NCI-H2107 treated with DMSO at 0.1 percent for 48 hours (cell line): ENCODE results near the gene CCSER2.
"Not testable (repeated sequence)": the region's sequence is repeated elsewhere in the genome, so short reads cannot be mapped to it uniquely, and the experiment has no call there.

Experiments used
- DNase-seq: peaks from one replicate; lab custom pipeline; 2025; ENCODE audit not compliant: unreplicated experiment; lab: John Stamatoyannopoulos, UW

The CCSER2 gene

DNA sequence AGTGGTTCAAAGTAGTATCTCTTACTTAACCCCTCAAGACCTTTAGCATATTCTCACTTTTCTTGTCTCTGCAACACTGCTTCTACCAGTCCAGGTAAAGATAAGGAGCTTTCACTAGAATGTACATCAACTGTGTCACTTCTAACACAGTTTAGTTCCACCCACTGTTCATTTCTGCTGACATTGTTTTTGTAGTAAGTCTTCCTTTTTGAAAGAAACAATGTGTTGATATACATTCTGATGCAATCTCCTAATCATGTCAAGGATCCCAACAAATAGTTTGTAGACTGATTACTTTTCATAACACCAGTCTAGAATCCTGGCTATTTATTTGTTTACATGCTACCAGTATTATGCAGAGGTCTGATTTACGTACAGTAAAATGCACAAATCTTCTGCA, 47.5 kb downstream of the CCSER2 start:
- DNase-seq, result no peak

DNA sequence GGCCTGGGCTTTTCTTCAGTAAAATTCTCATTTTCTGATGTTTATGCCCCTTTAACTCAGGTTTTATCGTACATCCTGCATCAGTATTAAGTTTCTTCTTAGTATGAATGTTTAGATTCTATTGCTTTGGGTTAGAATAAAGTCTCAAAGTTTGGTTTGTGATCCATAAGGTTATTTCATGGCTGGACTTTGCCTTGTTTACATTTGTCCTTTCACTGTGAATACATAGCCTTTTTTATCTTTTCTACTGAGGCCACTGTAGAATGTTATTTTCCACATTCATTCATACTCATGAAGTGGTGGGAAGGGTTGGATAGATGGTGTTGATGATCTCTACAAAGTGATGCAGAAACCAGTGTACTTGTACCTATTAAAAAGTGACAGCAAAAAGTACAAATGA, 59.8 kb downstream of the CCSER2 start:
- no peak for DNase-seq

DNA sequence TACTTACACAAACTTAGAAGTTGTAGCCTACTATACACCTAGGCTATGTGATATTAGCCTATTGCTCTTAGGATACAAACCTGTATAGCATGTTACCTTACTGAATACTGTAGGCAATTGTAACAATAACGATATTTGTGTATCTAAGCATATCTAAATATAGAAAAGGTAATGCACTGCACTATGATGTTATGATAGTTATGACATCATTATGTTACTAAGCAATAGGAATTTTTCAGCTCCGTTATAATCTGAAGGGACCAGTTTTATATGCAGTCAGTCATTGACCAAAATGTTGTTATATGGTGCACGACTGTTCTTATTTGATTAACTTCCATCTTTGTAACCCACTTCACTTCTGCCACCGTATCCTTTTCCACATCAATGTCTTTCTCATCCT, 62.0 kb downstream of the CCSER2 start:
- no peak for DNase-seq

DNA sequence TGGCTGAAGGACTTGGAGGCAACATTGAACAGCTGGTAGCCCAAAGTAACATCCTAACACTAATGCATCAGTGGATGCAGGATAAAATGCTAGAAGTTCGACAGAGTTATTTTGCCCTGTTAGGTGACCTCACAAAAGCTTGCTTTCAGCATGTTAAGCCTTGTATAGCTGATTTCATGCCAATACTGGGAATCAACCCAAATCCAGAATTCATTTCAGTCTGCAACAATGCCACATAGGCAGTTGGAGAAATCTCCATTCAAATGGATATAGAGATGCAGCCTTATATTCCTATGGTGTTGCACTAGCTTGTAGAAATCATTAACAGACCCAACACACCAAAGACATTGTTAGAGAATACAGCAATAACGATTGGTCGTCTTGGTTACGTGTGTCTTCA, 62.9 kb downstream of the CCSER2 start:
- DNase-seq, result no peak

DNA sequence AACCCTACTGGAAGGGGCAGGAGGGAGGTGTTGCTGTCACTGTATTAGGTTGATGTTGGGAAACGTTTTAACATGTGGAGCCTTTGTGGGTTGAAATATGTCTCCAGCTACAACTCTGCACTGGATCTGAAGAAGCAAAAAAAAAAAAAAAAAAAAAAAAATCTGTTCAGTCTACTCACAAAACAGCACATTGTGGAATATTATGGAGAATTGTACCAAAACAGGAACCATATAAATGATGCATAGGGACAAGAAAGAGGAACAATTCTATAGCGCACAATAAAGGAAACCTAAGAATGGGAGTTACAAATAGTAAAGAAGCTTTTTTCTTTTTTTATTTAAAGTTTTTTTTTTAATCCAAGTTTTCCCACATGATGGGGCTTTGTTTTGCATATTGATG, 63.8 kb downstream of the CCSER2 start:
- no peak for DNase-seq

DNA sequence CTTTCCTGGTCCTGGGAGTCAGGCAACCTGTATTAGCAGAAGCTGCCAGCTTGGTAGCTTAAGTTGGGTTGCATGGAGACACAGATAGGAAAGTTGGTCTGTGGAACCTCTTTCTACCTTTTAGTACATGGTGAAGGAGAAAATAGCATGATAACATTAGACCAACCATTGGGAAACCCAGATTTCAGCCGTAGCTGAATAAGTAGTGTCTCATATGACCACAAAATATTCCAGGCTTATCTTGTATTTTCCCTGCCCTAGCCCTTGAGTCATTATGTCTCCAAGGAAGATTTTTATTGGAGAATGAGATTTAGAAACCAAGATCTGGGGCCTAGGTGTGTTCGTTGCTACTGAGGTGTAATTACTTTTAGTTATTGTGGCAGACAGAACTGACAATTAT, 67.2 kb downstream of the CCSER2 start:
- no peak for DNase-seq

DNA sequence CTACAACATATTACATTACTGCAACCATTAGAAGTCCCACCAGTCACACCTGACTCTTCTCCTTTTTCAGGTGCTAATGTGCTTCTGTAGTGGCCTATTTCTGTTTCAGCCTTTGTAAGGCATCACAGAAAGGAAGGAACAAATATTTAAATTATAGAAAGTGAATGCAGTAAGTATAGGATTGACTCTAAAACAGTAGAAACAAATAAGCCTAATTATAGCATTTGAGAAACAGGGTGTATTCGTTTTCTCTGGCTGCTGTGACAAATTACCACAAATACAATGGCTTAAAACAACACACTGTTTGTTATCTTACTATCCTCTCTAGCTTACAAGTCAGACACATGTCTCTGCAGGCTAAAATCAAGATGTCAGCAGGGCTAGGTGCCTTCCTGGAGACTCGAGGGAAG, 69.4 kb downstream of the CCSER2 start:
- DNase-seq, result no peak

DNA sequence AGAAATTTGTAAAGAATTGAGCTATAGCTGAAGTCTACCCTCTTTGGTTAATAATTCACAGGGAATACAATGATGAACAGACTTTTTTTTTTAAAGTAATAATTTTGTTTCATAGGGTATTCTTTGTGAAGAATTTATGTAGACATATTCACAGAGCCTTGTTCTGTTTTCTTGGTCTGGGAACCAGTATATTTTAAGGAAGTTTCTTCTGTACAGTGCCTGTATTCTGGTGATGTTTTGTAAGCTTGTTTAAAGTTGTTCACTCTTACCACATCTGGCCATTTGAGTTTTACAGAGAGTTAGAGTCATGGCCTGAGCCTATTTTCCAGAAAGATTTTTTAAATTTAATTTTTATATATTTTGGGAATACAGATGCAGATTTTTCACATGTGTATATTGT, 70.3 kb downstream of the CCSER2 start:
- no peak for DNase-seq

DNA sequence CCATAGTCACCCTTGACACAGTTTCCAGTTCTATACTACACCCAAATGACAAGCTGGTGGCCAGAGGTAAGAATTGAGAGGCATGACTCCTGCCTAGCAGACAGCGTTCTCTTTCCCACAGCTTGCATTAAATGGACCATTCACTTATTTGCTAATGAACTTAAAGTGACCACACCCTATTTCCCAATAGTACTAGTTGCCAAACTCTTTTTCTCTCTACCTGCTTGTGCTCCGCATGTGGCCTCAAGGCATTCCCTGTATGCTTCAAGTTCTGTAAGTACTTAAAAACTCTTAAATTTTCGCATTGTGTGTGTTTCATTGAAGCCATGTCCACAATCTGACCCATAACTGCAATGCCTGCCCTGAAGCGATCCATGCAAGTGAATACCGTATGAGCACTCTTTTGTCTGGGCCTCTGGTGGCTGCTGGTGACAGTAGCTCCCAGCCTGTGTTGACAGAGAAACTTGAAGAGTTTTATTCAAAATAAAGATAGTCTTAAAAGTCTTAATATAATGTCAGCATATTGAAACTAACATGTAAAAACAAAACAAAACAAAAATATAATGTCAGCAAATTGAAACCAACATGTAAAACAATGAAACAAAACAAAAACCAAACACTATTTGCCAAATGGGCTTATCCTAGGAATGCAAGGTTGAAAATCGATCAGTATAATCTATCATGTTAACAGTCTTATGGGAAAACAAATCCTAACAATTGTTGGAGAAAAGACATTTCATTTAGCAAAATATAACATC, 73.6 kb downstream of the CCSER2 start:
- no peak for DNase-seq

DNA sequence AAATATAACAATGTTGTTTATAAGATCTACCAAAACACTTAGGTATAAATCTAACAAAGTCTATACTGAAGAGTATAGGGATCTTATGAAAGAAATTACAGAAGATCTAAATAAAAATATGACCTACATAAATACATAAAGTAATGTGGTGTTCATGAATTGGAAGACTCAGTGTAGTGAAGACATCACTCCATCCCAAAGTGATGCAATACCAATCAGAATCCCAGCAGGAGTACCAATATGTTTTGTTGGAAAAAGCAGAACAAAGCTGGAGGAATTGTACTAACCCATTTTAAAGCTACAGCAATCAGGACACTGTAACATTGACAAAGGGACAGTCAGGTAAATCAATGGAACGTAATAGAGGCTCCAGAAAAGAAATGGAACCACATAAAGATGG, 76.4 kb downstream of the CCSER2 start:
- DNase-seq, result no peak

DNA sequence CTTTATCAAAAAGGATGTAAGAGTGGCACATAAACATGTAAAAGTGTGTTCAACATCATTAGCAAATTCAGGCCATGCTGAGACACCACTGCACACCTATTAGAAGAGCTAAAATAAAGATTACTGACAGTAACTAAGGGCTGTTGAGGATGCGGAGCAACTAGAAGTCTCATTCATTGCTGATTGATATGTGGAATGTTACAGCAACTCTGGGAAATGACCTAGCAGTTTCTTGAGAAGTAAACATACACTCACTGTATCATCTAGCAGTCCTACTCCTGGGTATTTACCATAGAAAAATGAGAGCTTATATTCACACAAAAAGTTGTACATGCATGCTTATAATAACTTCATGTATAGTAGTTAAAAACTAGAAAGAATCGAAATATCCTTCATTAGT, 77.3 kb downstream of the CCSER2 start:
- DNase-seq, result no peak

DNA sequence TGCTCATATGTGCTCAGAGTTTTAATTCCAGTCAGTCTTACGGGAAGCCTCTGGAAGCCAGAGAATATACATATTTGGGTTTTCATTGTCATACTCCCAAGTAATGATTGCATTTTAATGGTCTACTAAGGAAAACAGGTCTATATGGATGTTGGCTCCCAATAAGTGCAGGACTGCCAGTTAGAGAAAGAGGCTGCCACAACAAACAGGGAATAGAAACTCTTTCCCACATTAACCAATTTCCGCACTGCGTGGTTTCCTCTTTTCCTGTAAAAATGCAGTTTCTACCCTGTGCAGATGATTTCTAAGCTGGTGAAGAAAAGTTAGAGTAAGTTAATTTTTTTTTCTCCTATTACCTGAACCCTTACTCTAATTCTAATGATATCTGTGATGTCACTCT, 78.2 kb downstream of the CCSER2 start:
- no peak for DNase-seq

DNA sequence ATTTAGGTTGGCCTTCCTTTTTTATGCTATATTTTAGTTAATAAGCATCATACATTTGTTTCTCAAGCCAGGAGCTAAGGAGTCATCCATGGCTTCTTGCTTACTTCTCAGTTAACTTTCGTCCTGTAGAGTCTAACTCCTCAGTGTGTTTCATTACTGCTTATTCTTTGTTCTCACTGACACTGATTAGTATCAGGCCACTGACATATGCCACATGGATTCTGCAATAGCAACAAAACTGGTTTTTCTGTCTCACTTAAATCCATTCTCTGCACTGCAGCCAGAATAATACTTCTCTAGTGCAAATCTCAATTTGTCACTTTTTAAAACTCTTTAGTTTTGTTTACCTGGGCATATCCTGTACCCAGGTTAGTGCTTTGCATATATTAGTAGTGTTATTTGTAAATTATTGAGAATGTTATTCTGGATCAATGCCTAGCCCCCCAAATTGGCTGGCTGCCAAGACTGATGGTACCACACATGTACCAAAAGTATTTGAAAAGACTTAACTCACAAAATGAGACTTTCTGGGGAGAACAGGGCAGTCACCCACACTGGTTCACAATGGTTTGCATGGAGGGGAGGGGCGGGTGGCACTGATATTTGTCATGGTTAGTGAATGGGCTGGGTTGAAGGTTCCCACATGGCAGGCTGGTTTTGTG, 79.1 kb downstream of the CCSER2 start:
- no peak for DNase-seq

DNA sequence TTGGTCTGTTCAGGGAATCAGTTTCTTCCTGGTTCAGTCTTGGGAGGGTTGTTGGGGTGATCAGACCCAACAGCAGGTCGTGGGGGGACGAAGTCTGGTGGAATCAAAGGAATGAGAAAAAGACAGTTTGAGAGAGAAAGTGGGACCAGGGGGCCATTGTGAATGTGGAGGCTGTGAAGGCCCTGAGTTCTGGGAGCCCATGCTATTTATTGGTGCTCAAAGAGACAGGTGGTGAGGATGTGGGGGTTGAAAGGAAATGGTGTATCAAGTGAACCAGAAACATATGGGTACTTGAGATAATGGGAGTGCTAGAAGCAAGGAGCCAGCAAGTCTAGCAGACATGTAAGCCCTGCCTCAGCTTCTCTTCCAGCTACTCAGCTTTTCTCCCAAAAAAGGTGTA, 84.1 kb downstream of the CCSER2 start:
- no peak for DNase-seq

DNA sequence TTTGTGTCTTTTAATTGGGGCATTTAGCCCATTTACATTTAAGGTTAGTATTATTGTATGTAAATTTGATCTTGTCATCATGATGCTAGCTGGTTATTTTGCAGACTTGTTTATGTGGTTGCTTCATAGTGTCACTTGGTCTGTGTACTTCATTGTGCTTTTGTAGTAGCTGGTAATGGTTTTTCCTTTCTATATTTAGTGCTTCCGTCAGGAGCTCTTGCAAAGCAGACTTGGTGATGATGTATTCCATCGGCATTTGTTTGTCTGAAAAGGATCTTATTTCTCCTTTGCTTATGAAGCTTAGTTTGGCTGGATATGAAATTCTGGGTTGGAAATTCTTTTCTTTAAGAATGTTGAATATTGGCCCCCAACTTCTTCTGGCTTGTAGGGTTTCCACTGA, 85.7 kb downstream of the CCSER2 start:
- not testable (repeated sequence) for DNase-seq

DNA sequence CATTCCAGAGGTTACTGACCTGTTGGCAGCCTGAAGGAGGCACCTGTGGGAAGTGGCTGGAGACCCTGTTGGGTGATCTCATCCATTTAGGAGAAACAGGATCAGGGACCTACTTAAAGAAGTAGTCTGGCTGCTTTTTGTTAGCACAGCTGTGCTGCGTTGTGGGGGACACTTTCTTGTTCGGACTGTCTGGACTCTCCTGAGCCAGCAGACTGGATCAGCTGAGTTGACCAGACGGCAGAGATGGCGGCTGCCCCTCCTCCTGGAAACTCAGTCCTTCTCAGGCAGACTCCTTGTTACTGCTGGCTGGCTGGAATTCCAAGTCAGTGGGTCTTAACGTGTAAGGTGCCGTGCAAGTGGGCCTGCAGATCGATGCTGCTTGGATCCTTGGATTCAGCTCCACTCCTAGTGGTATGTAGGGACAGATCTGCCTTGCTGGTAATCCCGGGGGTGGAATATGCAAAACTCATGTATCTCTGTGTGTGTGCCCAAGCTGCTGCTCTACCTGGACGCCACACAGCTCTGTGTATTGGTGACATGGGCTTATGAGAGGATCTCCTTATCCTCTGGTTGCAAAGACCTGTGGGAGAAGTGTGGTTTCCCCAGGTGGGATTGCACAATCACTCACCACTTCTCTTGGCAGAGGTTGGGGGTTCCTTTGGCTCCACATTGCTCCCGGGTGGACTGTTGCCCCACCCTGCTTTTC, 87.3 kb downstream of the CCSER2 start:
- DNase-seq, result no peak

DNA sequence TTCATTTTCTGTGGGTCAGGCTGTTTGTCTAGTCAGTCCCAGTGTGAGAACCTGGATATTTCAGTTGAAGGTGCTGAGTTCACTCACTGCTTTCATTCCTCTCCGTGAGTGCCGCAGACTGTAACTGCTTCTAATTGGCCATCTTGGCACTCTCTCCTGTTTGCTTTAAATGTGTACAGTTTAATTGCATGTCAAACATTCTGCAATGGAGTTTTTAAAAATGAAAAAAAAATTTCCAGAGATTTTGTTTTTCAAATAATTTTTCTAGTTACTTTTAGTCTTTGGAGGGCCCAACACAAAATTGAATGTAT, 87.8 kb downstream of the CCSER2 start:
- no peak for DNase-seq

DNA sequence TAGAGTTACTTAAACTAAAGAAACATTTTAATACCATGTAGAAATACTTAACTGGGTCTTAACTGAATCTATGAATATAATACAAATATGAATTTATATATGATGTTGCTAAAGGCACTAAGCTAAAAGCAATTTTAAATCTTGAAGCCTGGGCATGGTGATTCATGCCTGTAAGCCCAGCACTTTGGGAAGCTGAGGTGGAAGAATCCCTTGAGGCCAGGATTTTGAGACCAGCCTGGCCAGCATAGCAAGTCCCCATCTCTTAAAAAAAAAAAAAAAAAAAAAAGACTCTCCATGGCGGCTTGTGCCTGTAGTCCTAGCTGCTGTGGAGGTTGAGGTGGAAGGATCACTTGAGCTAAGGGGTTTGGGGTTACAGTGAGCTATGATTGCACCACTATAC, 95.3 kb downstream of the CCSER2 start:
- no peak for DNase-seq

DNA sequence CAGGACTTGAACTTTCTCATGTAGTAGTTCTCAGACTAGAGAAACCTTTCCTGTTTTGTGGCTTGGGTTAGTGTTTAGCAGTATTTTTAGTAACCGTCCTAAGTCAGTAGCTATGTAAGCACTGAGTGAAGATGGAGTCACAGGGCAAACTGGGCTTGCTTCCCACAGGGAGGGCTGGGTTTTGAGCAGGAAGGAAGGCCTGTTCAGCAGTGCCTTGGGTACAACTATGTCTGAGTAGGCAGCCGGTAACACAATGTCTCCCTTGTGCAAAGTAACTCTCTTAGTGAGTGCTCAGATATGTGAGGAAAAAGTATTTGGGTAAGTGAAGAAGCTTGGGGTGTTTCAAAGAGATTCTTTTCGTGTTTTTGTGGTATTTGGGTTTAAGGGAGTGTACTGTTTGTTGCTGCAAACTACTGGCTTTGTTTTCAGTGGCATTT, 96.4 kb downstream of the CCSER2 start:
- no peak for DNase-seq

DNA sequence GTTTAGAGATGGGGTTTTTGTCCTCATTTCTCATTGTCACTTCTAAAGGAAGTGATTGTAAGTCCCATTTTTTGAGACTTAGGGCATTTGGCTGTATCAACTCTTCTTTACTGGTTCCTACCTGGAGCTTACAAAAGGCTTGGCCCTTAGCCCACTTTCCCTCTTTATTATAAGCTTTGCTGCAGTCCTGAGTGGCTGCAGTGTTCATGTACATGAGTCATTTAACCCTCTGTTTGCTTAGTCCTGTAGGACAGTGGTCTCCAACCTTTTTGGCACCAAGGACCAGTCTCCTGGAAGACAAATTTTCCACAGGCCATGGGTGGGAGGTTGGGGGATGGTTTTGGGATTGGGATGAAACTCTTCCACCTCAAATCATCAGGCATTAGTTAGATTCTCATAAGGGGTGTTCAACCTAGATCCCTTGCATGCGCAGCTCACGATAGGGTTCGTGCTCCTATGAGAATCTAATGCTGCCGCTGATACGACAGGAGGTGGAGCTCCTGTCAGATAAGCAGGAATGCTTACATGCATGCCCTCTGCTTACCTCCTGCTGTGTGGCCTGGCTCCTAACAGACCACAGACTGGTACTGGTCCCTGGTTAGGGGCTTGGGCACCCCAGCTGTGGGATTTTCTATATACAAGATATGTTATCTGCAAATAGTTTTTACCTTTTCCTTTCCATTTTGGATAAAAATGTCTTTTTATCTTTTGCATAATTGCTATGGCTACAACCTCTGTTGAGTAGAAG, 99.7 kb downstream of the CCSER2 start:
- no peak for DNase-seq

DNA sequence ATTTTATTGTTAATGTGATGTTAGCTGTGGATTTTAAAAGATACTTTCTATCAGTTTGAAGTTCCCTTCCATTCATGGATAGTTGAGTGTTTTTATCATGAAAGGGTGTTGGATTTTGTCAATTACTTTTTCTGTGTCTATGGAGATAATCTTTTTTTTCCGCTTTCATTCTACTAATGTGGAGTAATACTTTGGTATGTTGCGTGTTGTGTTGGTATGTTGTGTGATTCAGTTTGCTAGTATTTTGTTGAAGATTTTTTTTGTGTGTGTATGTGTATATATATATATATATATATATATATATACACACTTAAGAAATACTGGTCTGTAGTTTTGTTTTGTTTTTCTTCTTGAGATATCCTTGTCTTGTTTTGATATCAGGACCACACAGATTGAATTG, 100.3 kb downstream of the CCSER2 start:
- no peak for DNase-seq
